Chondrocyte (in vitro differentiated cells): ENCODE results near the gene GRAMD1B. TPM values are rescaled to one million over a fixed set of nuclear protein-coding genes. Genes with fewer than 3 reads are reported as not detected.

Source experiments
- DNase-seq: peaks from one replicate; pipeline ENCODE4 v3.0.0; 2021; ENCODE audit warnings: mixed read lengths, low spot score
- H3K27ac Mint-ChIP-seq: one replicate; pipeline ENCODE4 v1.8.0; 2021; ENCODE audit warnings: mild to moderate bottlenecking, moderate library complexity, mixed read lengths; ENCODE audit not compliant: unreplicated experiment
- H3K27me3 Mint-ChIP-seq: 2 replicates; pipeline ENCODE4 v1.8.0; 2021; ENCODE audit warnings: low read depth, mixed read lengths
- H3K36me3 Mint-ChIP-seq: 2 replicates; pipeline ENCODE4 v1.8.0; 2021; ENCODE audit warnings: low read depth, mixed read lengths
- H3K4me1 Mint-ChIP-seq: 2 replicates; pipeline ENCODE4 v1.8.0; 2021; ENCODE audit warnings: low read depth, mild to moderate bottlenecking, mixed read lengths
- H3K4me3 Mint-ChIP-seq: one replicate; pipeline ENCODE4 v1.8.0; 2021; ENCODE audit warnings: mild to moderate bottlenecking, moderate library complexity, mixed read lengths; ENCODE audit not compliant: unreplicated experiment
- H3K9me3 Mint-ChIP-seq: 2 replicates; pipeline ENCODE4 v1.8.0; 2021; ENCODE audit warnings: low read depth, mixed read lengths
- CTCF ChIP-seq: fragments of 200-600 bp; sonication (generic); IDR thresholded peaks from 2 replicates; pipeline ENCODE4 v1.5.0; 2021; ENCODE audit warnings: antibody characterized with exemption, mild to moderate bottlenecking, moderate library complexity
- total RNA-seq: library from RNA; stranded (reverse); gene quantifications from 3 replicates; pipeline ENCODE4 v1.2.1, GENCODE V29; 2021

GRAMD1B gene
- total RNA-seq, 1 donor from 2014 or later = 0.99 TPM

- peaks cover 9% of the 10 kb centered on the region for H3K27me3 Mint-ChIP-seq
- no peaks in the 10 kb centered on the region for H3K9me3 Mint-ChIP-seq
- no peaks in the 10 kb centered on the region for H3K4me1 Mint-ChIP-seq
- no peak for DNase-seq
- TF ChIP-seq CTCF = no peak
- no peak overlapping the region for H3K27ac Mint-ChIP-seq
- no peak overlapping the region for H3K4me3 Mint-ChIP-seq
- peaks cover 3% of the 10 kb centered on the region for H3K36me3 Mint-ChIP-seq
Measured at GRCh38 chr11:123386796-123387510, 43.1 kb upstream of the GRAMD1B start.

GRCh38 chr11:123388640-123389039, 41.4 kb upstream of the GRAMD1B start:
- Mint-ChIP-seq H3K9me3 (no peaks in the 10 kb centered on the region), H3K4me1 (no peaks in the 10 kb centered on the region), H3K27ac (no peak overlapping the region), H3K27me3 (peaks cover 19% of the 10 kb centered on the region), H3K36me3 (peaks cover 3% of the 10 kb centered on the region), H3K4me3 (no peak overlapping the region)
- DNase-seq = no peak
- TF ChIP-seq CTCF = no peak

GRCh38 chr11:123390146-123390545, 39.9 kb upstream of the GRAMD1B start:
- peaks cover 3% of the 10 kb centered on the region for H3K36me3 Mint-ChIP-seq
- H3K9me3 Mint-ChIP-seq = no peaks in the 10 kb centered on the region
- no peaks in the 10 kb centered on the region for H3K4me1 Mint-ChIP-seq
- H3K27ac Mint-ChIP-seq = no peak overlapping the region
- no peak for TF ChIP-seq CTCF
- no peak overlapping the region for H3K4me3 Mint-ChIP-seq
- no peak for DNase-seq
- H3K27me3 Mint-ChIP-seq = peaks cover 30% of the 10 kb centered on the region

- H3K9me3 Mint-ChIP-seq = no peaks in the 10 kb centered on the region
- no peak for DNase-seq
- no peak for TF ChIP-seq CTCF
- H3K27me3 Mint-ChIP-seq = peaks cover 41% of the 10 kb centered on the region
- peaks cover 3% of the 10 kb centered on the region for H3K36me3 Mint-ChIP-seq
- no peaks in the 10 kb centered on the region for H3K4me1 Mint-ChIP-seq
- no peak overlapping the region for H3K27ac Mint-ChIP-seq
- no peak overlapping the region for H3K4me3 Mint-ChIP-seq
Measured at GRCh38 chr11:123391646-123392348, 38.3 kb upstream of the GRAMD1B start.

GRCh38 chr11:123392431-123392830, 37.6 kb upstream of the GRAMD1B start:
- H3K27me3 Mint-ChIP-seq = peaks cover 41% of the 10 kb centered on the region
- H3K9me3 Mint-ChIP-seq = no peaks in the 10 kb centered on the region
- H3K36me3 Mint-ChIP-seq = peaks cover 3% of the 10 kb centered on the region
- no peaks in the 10 kb centered on the region for H3K4me1 Mint-ChIP-seq
- H3K4me3 Mint-ChIP-seq = no peak overlapping the region
- DNase-seq = no peak
- TF ChIP-seq CTCF = no peak
- no peak overlapping the region for H3K27ac Mint-ChIP-seq
